ENCODE data around the gene RASGRP4. TPM values are rescaled to one million over a fixed set of nuclear protein-coding genes. Genes with fewer than 3 reads are reported as not detected.
A peak's percentile ranks its signal among the peaks of the same experiment; 100 is the strongest.

Gene RASGRP4
- total and polyA plus RNA-seq, 10 of the 15 experiments (the other 5 are each of a cell fraction or from before 2014, with no cell fraction given): 0.24 to 7.4 (median 3.3) TPM

DNA sequence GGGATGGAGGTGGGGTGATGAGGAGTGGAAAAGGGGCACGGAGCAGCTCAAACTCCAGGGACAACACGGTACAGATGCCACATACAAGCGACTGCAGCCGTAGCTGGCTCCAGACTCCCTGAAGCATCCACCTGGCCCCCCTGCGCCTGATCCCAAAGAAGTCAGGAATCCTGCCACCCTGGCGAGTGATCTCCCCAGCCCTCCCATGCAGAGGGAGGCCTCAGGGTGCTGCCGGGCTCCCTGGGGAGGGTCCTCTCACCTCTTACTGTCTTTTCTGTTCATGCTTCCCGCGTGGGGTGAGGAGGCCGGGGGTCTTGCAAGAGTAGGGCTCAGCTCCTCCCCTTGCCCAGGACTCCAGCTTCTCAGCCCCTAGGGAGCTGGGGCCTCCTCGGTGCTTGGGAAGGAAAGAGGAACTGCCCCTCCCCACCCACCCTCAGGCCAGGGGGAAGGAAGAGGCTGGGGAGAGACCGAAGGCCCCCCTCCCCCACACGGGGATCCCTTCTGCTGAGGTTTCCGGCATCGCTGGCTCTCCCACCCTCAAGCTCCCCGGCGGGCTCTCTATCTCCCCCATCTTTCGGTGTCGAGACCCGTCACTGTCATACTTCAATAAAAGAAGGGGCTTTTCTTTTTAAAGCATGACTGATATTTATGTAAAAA is at the start of gene RASGRP4 (continued):
- no peak for TF ChIP-seq HCFC1 (IDR thresholded peaks at IDR 0.05; ENCODE audit: low read length)
- TF ChIP-seq MYB (IDR thresholded peaks at IDR 0.05; ENCODE audit: borderline replicate concordance, low read depth, low read length): no peak
- TF ChIP-seq TCF12 (IDR thresholded peaks at IDR 0.05; ENCODE audit: low read depth, low read length): 0 out of 2 replicates have a peak, but pooled peaks have one; percentile 28
- no peak for TF ChIP-seq LARP7 (IDR thresholded peaks at IDR 0.05)
- no peak for TF ChIP-seq ASH2L (IDR thresholded peaks at IDR 0.05; ENCODE audit: borderline replicate concordance, low read depth)
- no peak for TF ChIP-seq WRNIP1 (IDR thresholded peaks at IDR 0.05; ENCODE audit: borderline replicate concordance, low read depth, low read length)
- TF ChIP-seq, protein P1, sequence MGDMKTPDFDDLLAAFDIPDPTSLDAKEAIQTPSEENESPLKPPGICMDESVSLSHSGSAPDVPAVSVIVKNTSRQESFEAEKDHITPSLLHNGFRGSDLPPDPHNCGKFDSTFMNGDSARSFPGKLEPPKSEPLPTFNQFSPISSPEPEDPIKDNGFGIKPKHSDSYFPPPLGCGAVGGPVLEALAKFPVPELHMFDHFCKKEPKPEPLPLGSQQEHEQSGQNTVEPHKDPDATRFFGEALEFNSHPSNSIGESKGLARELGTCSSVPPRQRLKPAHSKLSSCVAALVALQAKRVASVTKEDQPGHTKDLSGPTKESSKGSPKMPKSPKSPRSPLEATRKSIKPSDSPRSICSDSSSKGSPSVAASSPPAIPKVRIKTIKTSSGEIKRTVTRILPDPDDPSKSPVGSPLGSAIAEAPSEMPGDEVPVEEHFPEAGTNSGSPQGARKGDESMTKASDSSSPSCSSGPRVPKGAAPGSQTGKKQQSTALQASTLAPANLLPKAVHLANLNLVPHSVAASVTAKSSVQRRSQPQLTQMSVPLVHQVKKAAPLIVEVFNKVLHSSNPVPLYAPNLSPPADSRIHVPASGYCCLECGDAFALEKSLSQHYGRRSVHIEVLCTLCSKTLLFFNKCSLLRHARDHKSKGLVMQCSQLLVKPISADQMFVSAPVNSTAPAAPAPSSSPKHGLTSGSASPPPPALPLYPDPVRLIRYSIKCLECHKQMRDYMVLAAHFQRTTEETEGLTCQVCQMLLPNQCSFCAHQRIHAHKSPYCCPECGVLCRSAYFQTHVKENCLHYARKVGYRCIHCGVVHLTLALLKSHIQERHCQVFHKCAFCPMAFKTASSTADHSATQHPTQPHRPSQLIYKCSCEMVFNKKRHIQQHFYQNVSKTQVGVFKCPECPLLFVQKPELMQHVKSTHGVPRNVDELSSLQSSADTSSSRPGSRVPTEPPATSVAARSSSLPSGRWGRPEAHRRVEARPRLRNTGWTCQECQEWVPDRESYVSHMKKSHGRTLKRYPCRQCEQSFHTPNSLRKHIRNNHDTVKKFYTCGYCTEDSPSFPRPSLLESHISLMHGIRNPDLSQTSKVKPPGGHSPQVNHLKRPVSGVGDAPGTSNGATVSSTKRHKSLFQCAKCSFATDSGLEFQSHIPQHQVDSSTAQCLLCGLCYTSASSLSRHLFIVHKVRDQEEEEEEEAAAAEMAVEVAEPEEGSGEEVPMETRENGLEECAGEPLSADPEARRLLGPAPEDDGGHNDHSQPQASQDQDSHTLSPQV (IDR thresholded peaks at IDR 0.05): no peak
- no peak for TF ChIP-seq SMAD5 (IDR thresholded peaks at IDR 0.05; ENCODE audit: low read depth)
- no peak for TF ChIP-seq SMC3 (IDR thresholded peaks at IDR 0.05; ENCODE audit: borderline replicate concordance, low read length)
- TF ChIP-seq TAF1 (IDR thresholded peaks at IDR 0.05; ENCODE audit: borderline replicate concordance, low read depth, low read length): no peak
- TF ChIP-seq RELA (IDR thresholded peaks at IDR 0.05; ENCODE audit: borderline replicate concordance, partially characterized antibody): no peak
- TF ChIP-seq, protein P2, sequence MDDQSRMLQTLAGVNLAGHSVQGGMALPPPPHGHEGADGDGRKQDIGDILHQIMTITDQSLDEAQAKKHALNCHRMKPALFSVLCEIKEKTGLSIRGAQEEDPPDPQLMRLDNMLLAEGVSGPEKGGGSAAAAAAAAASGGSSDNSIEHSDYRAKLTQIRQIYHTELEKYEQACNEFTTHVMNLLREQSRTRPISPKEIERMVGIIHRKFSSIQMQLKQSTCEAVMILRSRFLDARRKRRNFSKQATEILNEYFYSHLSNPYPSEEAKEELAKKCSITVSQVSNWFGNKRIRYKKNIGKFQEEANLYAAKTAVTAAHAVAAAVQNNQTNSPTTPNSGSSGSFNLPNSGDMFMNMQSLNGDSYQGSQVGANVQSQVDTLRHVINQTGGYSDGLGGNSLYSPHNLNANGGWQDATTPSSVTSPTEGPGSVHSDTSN (IDR thresholded peaks at IDR 0.05; ENCODE audit: insufficient replicate concordance, low read depth, low read length): no peak
- TF ChIP-seq, protein P3, sequence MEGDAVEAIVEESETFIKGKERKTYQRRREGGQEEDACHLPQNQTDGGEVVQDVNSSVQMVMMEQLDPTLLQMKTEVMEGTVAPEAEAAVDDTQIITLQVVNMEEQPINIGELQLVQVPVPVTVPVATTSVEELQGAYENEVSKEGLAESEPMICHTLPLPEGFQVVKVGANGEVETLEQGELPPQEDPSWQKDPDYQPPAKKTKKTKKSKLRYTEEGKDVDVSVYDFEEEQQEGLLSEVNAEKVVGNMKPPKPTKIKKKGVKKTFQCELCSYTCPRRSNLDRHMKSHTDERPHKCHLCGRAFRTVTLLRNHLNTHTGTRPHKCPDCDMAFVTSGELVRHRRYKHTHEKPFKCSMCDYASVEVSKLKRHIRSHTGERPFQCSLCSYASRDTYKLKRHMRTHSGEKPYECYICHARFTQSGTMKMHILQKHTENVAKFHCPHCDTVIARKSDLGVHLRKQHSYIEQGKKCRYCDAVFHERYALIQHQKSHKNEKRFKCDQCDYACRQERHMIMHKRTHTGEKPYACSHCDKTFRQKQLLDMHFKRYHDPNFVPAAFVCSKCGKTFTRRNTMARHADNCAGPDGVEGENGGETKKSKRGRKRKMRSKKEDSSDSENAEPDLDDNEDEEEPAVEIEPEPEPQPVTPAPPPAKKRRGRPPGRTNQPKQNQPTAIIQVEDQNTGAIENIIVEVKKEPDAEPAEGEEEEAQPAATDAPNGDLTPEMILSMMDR (IDR thresholded peaks at IDR 0.05 in 2 of 3, conservative IDR thresholded peaks at IDR 0.05 in 1 of 3; ENCODE audit: control insufficient read depth in 2 of 3, extremely low read depth in 1 of 3, insufficient read depth in 1 of 3, low read depth in 3 of 3, low read length in 3 of 3): peak in 1 of 3 experiments; percentile 4; a peak in 1 of 6 replicates
- no peak for TF ChIP-seq ATF7 (IDR thresholded peaks at IDR 0.05; ENCODE audit: low read depth)
- TF ChIP-seq CHD1 (IDR thresholded peaks at IDR 0.05; ENCODE audit: low read depth, low read length): no peak
- 0 out of 2 replicates have a peak, but pooled peaks have one; percentile 9 for TF ChIP-seq PAX5 (IDR thresholded peaks at IDR 0.05; ENCODE audit: borderline replicate concordance, low read depth, low read length)
- peak; percentile 68 for TF ChIP-seq RUNX3 (IDR thresholded peaks at IDR 0.05; ENCODE audit: low read length)
- TF ChIP-seq ZNF207 (IDR thresholded peaks at IDR 0.05; ENCODE audit: borderline replicate concordance): no peak
- TF ChIP-seq NR2C2 (IDR thresholded peaks at IDR 0.05; ENCODE audit: borderline replicate concordance, control insufficient read depth, insufficient read length, low read depth): no peak
- TF ChIP-seq HDAC6 (IDR thresholded peaks at IDR 0.05; ENCODE audit: unreplicated experiment): no peak
- no peak for TF ChIP-seq MXI1 (IDR thresholded peaks at IDR 0.05; ENCODE audit: low read depth, low read length)
- peak; percentile 35; the same call in 1 of the 2 replicates for TF ChIP-seq EED (IDR thresholded peaks at IDR 0.05; ENCODE audit: low read depth)
- peak; percentile 54 for TF ChIP-seq SPI1 (IDR thresholded peaks at IDR 0.05; ENCODE audit: borderline replicate concordance, insufficient read depth, low read depth, low read length)

Measured in GM12878 (cell line).